RWPE2 (cell line): ENCODE results near the gene LHX5.

ENCODE experiments used
- ATAC-seq: fragments of 200-7000 bp; cut with Tn5 transposase; 3 replicates; pipeline ENCODE4 v1.9.1; 2021; ENCODE audit warnings: low read depth
- DNase-seq: peaks from one replicate; pipeline ENCODE4 v3.0.0-alpha.2; 2020; ENCODE audit warnings: low spot score
- H3K27ac ChIP-seq: fragments of 450-650 bp; 2 replicates; pipeline ENCODE4 v1.5.1; 2017; ENCODE audit warnings: mild to moderate bottlenecking; ENCODE audit not compliant: poor library complexity, severe bottlenecking
- H3K27me3 ChIP-seq: fragments of 250-450 bp; sonication (Bioruptor Pico); 2 replicates; pipeline ENCODE4 v1.5.1; 2021; ENCODE audit warnings: mild to moderate bottlenecking, moderate library complexity; ENCODE audit not compliant: insufficient read depth, poor library complexity, severe bottlenecking
- H3K36me3 ChIP-seq: fragments of 250-450 bp; sonication (Bioruptor Pico); 2 replicates; pipeline ENCODE4 v1.5.1; 2020; ENCODE audit warnings: low read depth, mild to moderate bottlenecking, moderate library complexity
- H3K4me1 ChIP-seq: fragments of 250-450 bp; sonication (Bioruptor Pico); 2 replicates; pipeline ENCODE4 v1.5.1; 2021; ENCODE audit warnings: mild to moderate bottlenecking, moderate library complexity; ENCODE audit not compliant: insufficient read depth, poor library complexity, severe bottlenecking
- H3K4me3 ChIP-seq: fragments of 250-450 bp; sonication (Bioruptor Pico); 2 replicates; pipeline ENCODE4 v1.5.1; 2021; ENCODE audit warnings: mild to moderate bottlenecking, moderate library complexity; ENCODE audit not compliant: severe bottlenecking
- H3K9me3 ChIP-seq: fragments of 250-450 bp; sonication (Bioruptor Pico); 2 replicates; pipeline ENCODE4 v1.5.1; 2021; ENCODE audit warnings: mild to moderate bottlenecking, moderate library complexity; ENCODE audit not compliant: severe bottlenecking
- CTCF ChIP-seq: fragments of 450-650 bp; IDR thresholded peaks from one replicate; pipeline ENCODE4 v1.5.1; 2017; ENCODE audit warnings: mild to moderate bottlenecking, moderate library complexity; ENCODE audit not compliant: poor library complexity, severe bottlenecking

LHX5 gene

GRCh38 chr12:113463746-113464451, 7.8 kb downstream of the LHX5 start:
- Histone ChIP-seq H3K9me3 (no peaks in the 10 kb centered on the region), H3K27ac (no peak overlapping the region), H3K36me3 (no peaks in the 10 kb centered on the region), H3K4me1 (no peaks in the 10 kb centered on the region), H3K4me3 (no peak overlapping the region), H3K27me3 (peaks cover 78% of the 10 kb centered on the region)
- DNase-seq (no peak), ATAC-seq (0 out of 3 replicates have a peak, but pooled peaks have one; percentile 10)
- TF ChIP-seq CTCF, result no peak

- no peak overlapping the region for H3K4me3 ChIP-seq
Observed at GRCh38 chr12:113462998-113463745, 8.5 kb downstream of the LHX5 start.

GRCh38 chr12:113462117-113462774, 9.4 kb downstream of the LHX5 start:
- DNase-seq (no peak), ATAC-seq (peak; percentile 65)
- TF ChIP-seq CTCF, result peak; percentile 83
- H3K36me3 ChIP-seq, result no peaks in the 10 kb centered on the region
- H3K4me3 ChIP-seq, result no peak overlapping the region
- H3K27ac ChIP-seq, result no peak overlapping the region
- H3K9me3 ChIP-seq, result no peaks in the 10 kb centered on the region
- peaks cover 61% of the 10 kb centered on the region for H3K27me3 ChIP-seq
- no peaks in the 10 kb centered on the region for H3K4me1 ChIP-seq

More at GRCh38 chr12:113462998-113463745, 8.5 kb downstream of the LHX5 start:
- no peak for ATAC-seq
- no peak for TF ChIP-seq CTCF
- Histone ChIP-seq H3K4me1 (no peaks in the 10 kb centered on the region), H3K36me3 (no peaks in the 10 kb centered on the region), H3K27ac (no peak overlapping the region), H3K9me3 (no peaks in the 10 kb centered on the region), H3K27me3 (peaks cover 70% of the 10 kb centered on the region)
- DNase-seq, result no peak

GRCh38 chr12:113461666-113462065, 10.0 kb downstream of the LHX5 start:
- H3K4me1 ChIP-seq, result no peaks in the 10 kb centered on the region
- H3K27ac ChIP-seq, result no peak overlapping the region
- no peaks in the 10 kb centered on the region for H3K36me3 ChIP-seq
- DNase-seq, result no peak
- no peak for ATAC-seq
- H3K9me3 ChIP-seq, result no peaks in the 10 kb centered on the region
- TF ChIP-seq CTCF, result no peak
- H3K4me3 ChIP-seq, result no peak overlapping the region
- peaks cover 55% of the 10 kb centered on the region for H3K27me3 ChIP-seq
